ENCODE measurements around the gene KARS1. TPM values are rescaled to one million over a fixed set of nuclear protein-coding genes. Genes with fewer than 3 reads are reported as not detected.

KARS1 gene
- polyA plus RNA-seq, 1 donor from 2014 or later: 151 TPM

- Histone ChIP-seq H3K4me3 (ENCODE audit: low read length) (no peak overlapping the region), H4K20me1 (ENCODE audit: insufficient read depth) (no peaks in the 10 kb centered on the region), H3K36me3 (ENCODE audit: insufficient read depth, low read length) (peaks cover 8% of the 10 kb centered on the region), H3K9me3 (ENCODE audit: low read length) (no peaks in the 10 kb centered on the region), H3K4me2 (ENCODE audit: low read length) (no peak overlapping the region), H3K27ac (ENCODE audit: low read length) (no peak overlapping the region), H3K9ac (ENCODE audit: low read length) (no peak overlapping the region), H3K79me2 (replicated peaks; ENCODE audit: insufficient read depth, low read length) (no peaks in the 10 kb centered on the region), H3F3A (ENCODE audit: insufficient read depth, low read length, poor library complexity, severe bottlenecking) (no peaks in the 10 kb centered on the region), H2AFZ (ENCODE audit: low read depth, low read length) (no peak overlapping the region), H3K9me2 (ENCODE audit: insufficient read depth, low read length) (no peaks in the 10 kb centered on the region), H3K27me3 (ENCODE audit: insufficient read depth, low read depth, low read length) (no peaks in the 10 kb centered on the region)
- TF ChIP-seq SMC3 (conservative IDR thresholded peaks at IDR 0.05; ENCODE audit: poor library complexity): no peak
- TF ChIP-seq MXI1 (conservative IDR thresholded peaks at IDR 0.05; ENCODE audit: poor library complexity, severe bottlenecking): no peak
- no peak for TF ChIP-seq EP300 (conservative IDR thresholded peaks at IDR 0.05; ENCODE audit: poor library complexity, severe bottlenecking)
- TF ChIP-seq, protein P1, sequence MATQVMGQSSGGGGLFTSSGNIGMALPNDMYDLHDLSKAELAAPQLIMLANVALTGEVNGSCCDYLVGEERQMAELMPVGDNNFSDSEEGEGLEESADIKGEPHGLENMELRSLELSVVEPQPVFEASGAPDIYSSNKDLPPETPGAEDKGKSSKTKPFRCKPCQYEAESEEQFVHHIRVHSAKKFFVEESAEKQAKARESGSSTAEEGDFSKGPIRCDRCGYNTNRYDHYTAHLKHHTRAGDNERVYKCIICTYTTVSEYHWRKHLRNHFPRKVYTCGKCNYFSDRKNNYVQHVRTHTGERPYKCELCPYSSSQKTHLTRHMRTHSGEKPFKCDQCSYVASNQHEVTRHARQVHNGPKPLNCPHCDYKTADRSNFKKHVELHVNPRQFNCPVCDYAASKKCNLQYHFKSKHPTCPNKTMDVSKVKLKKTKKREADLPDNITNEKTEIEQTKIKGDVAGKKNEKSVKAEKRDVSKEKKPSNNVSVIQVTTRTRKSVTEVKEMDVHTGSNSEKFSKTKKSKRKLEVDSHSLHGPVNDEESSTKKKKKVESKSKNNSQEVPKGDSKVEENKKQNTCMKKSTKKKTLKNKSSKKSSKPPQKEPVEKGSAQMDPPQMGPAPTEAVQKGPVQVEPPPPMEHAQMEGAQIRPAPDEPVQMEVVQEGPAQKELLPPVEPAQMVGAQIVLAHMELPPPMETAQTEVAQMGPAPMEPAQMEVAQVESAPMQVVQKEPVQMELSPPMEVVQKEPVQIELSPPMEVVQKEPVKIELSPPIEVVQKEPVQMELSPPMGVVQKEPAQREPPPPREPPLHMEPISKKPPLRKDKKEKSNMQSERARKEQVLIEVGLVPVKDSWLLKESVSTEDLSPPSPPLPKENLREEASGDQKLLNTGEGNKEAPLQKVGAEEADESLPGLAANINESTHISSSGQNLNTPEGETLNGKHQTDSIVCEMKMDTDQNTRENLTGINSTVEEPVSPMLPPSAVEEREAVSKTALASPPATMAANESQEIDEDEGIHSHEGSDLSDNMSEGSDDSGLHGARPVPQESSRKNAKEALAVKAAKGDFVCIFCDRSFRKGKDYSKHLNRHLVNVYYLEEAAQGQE (IDR thresholded peaks at IDR 0.05; ENCODE audit: borderline replicate concordance): no peak
- no peak for TF ChIP-seq POLR2AphosphoS5 (IDR thresholded peaks at IDR 0.05)
- no peak for TF ChIP-seq TAF1 (IDR thresholded peaks at IDR 0.05; ENCODE audit: low read depth)
- TF ChIP-seq, protein P2, sequence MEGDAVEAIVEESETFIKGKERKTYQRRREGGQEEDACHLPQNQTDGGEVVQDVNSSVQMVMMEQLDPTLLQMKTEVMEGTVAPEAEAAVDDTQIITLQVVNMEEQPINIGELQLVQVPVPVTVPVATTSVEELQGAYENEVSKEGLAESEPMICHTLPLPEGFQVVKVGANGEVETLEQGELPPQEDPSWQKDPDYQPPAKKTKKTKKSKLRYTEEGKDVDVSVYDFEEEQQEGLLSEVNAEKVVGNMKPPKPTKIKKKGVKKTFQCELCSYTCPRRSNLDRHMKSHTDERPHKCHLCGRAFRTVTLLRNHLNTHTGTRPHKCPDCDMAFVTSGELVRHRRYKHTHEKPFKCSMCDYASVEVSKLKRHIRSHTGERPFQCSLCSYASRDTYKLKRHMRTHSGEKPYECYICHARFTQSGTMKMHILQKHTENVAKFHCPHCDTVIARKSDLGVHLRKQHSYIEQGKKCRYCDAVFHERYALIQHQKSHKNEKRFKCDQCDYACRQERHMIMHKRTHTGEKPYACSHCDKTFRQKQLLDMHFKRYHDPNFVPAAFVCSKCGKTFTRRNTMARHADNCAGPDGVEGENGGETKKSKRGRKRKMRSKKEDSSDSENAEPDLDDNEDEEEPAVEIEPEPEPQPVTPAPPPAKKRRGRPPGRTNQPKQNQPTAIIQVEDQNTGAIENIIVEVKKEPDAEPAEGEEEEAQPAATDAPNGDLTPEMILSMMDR (IDR thresholded peaks at IDR 0.05; ENCODE audit: poor library complexity, severe bottlenecking): no peak
- TF ChIP-seq RAD21 (conservative IDR thresholded peaks at IDR 0.05): no peak
Observed at GRCh38 chr16:75630052-75630451, 17.4 kb downstream of the KARS1 start.

DNA sequence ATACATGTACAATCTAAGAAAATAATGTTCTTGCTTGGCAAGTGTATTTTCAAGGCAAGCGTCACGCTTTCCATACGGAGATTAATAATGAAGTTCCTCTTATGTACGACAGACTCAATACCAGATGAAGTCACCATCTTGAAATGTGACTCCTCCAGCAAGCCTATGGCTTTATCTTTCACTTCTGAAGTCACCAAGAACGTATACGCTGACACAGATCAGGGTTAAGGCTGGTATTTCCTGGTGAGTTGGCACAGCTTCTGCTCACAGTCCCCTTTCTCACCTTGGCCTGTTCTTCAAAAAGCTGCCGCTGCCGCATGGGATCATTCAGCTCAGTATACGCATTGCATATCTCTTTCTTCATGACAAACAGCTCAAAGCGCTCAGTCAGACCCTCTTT is 18.3 kb downstream of the KARS1 start:
- H3K27me3 ChIP-seq (ENCODE audit: insufficient read depth, low read depth, low read length): no peaks in the 10 kb centered on the region
- TF ChIP-seq SMC3 (conservative IDR thresholded peaks at IDR 0.05; ENCODE audit: poor library complexity): no peak
- TF ChIP-seq, protein P2 (IDR thresholded peaks at IDR 0.05; ENCODE audit: poor library complexity, severe bottlenecking): no peak
- TF ChIP-seq, protein P1 (IDR thresholded peaks at IDR 0.05; ENCODE audit: borderline replicate concordance): no peak
- no peak for TF ChIP-seq POLR2AphosphoS5 (IDR thresholded peaks at IDR 0.05)
- TF ChIP-seq RAD21 (conservative IDR thresholded peaks at IDR 0.05): no peak
- TF ChIP-seq TAF1 (IDR thresholded peaks at IDR 0.05; ENCODE audit: low read depth): no peak
- no peak for TF ChIP-seq MXI1 (conservative IDR thresholded peaks at IDR 0.05; ENCODE audit: poor library complexity, severe bottlenecking)
- TF ChIP-seq EZH2 (IDR thresholded peaks at IDR 0.05; ENCODE audit: borderline replicate concordance, insufficient read depth, low read length, poor library complexity, severe bottlenecking): no peak
- no peak for TF ChIP-seq EP300 (conservative IDR thresholded peaks at IDR 0.05; ENCODE audit: poor library complexity, severe bottlenecking)
- H3K4me3 ChIP-seq (ENCODE audit: low read length): no peak overlapping the region
- no peaks in the 10 kb centered on the region for H3K79me2 ChIP-seq (replicated peaks; ENCODE audit: insufficient read depth, low read length)
- no peak overlapping the region for H3K4me2 ChIP-seq (ENCODE audit: low read length)
- no peak overlapping the region for H3K9ac ChIP-seq (ENCODE audit: low read length)
- H3F3A ChIP-seq (ENCODE audit: insufficient read depth, low read length, poor library complexity, severe bottlenecking): no peaks in the 10 kb centered on the region
- no peaks in the 10 kb centered on the region for H4K20me1 ChIP-seq (ENCODE audit: insufficient read depth)
- H3K27ac ChIP-seq (ENCODE audit: low read length): no peak overlapping the region
- H2AFZ ChIP-seq (ENCODE audit: low read depth, low read length): no peak overlapping the region
- H3K9me3 ChIP-seq (ENCODE audit: low read length): no peaks in the 10 kb centered on the region
- H3K9me2 ChIP-seq (ENCODE audit: insufficient read depth, low read length): no peaks in the 10 kb centered on the region
- H3K36me3 ChIP-seq (ENCODE audit: insufficient read depth, low read length): peaks cover 8% of the 10 kb centered on the region
